ENCODE data around the gene RNF169.
"Not testable (repeated sequence)": the region's sequence is repeated elsewhere in the genome, so short reads cannot be mapped to it uniquely, and the experiment has no call there.

RNF169 gene

GRCh38 chr11:74825596-74825995 is 76.9 kb downstream of the RNF169 start:
- DNase-seq, result not testable (repeated sequence)

GRCh38 chr11:74826901-74827300 is 78.3 kb downstream of the RNF169 start:
- no peak for DNase-seq

- no peak for DNase-seq
Observed at GRCh38 chr11:74837191-74837590, 88.5 kb downstream of the RNF169 start.

GRCh38 chr11:74838188-74838587 is 89.5 kb downstream of the RNF169 start:
- DNase-seq, result no peak

- no peak for DNase-seq
Observed at GRCh38 chr11:74839446-74839845, 90.8 kb downstream of the RNF169 start.

GRCh38 chr11:74839971-74840370 is 91.3 kb downstream of the RNF169 start:
- DNase-seq, result no peak

GRCh38 chr11:74840486-74840885 is 91.8 kb downstream of the RNF169 start:
- DNase-seq, result no peak

GRCh38 chr11:74842967-74843366 is 94.3 kb downstream of the RNF169 start:
- no peak for DNase-seq

GRCh38 chr11:74844072-74844471 is 95.4 kb downstream of the RNF169 start:
- DNase-seq, result no peak

- no peak for DNase-seq
Observed at GRCh38 chr11:74844865-74845264, 96.2 kb downstream of the RNF169 start.

GRCh38 chr11:74845978-74846517 is 97.4 kb downstream of the RNF169 start:
- DNase-seq, result no peak

GRCh38 chr11:74846770-74847169 is 98.1 kb downstream of the RNF169 start:
- DNase-seq, result no peak

GRCh38 chr11:74847395-74847794 is 98.7 kb downstream of the RNF169 start:
- no peak for DNase-seq

- no peak for DNase-seq
Observed at GRCh38 chr11:74847895-74848294, 99.2 kb downstream of the RNF169 start.

- no peak for DNase-seq
Observed at GRCh38 chr11:74849525-74850391, 101.1 kb downstream of the RNF169 start.

- no peak for DNase-seq
Observed at GRCh38 chr11:74853223-74853622, 104.6 kb downstream of the RNF169 start.

- no peak for DNase-seq
Observed at GRCh38 chr11:74860743-74861142, 112.1 kb downstream of the RNF169 start.

GRCh38 chr11:74863410-74863809 is 114.8 kb downstream of the RNF169 start:
- DNase-seq, result no peak

GRCh38 chr11:74866557-74866956 is 117.9 kb downstream of the RNF169 start:
- no peak for DNase-seq

GRCh38 chr11:74870485-74870884 is 121.8 kb downstream of the RNF169 start:
- peak; percentile 40 for DNase-seq

GRCh38 chr11:74871037-74871436 is 122.4 kb downstream of the RNF169 start:
- DNase-seq, result no peak

- DNase-seq, result no peak
Observed at GRCh38 chr11:74877132-74877531, 128.5 kb downstream of the RNF169 start.

All from activated CD4-positive, alpha-beta T cell treated with anti-CD3 and anti-CD28 coated beads, Interleukin-2, amount 50 U/mL, for 16 hours (primary cell).